ENCODE results near the gene ZNF516.
"Not testable (repeated sequence)": the region's sequence is repeated elsewhere in the genome, so short reads cannot be mapped to it uniquely, and the experiment has no call there.

Gene ZNF516

GRCh38 chr18:76495006-76495370, at the start of gene ZNF516:
Gene ZNF516 (minus strand): TSS chr18:76495242. CDS start chr18:76443054, 52,188 bp downstream.
- DNase-seq (ENCODE audit: low read depth in 2 of 2): no peak

- DNase-seq (ENCODE audit: low read depth in 2 of 2): no peak
Observed at GRCh38 chr18:76538846-76539245, 43.8 kb upstream of the ZNF516 start.

GRCh38 chr18:76537621-76538020, 42.6 kb upstream of the ZNF516 start:
- DNase-seq (ENCODE audit: low read depth in 2 of 2): no peak

- DNase-seq (ENCODE audit: low read depth in 2 of 2): not testable (repeated sequence)
Observed at GRCh38 chr18:76536593-76536992, 41.6 kb upstream of the ZNF516 start.

- DNase-seq (ENCODE audit: low read depth in 2 of 2): no peak
Observed at GRCh38 chr18:76532875-76533274, 37.8 kb upstream of the ZNF516 start.

- DNase-seq (ENCODE audit: low read depth in 2 of 2): no peak
Observed at GRCh38 chr18:76530846-76531245, 35.8 kb upstream of the ZNF516 start.

- DNase-seq (ENCODE audit: low read depth in 2 of 2): no peak
Observed at GRCh38 chr18:76530391-76530790, 35.3 kb upstream of the ZNF516 start.

GRCh38 chr18:76529433-76529811, 34.4 kb upstream of the ZNF516 start:
- no peak for DNase-seq (ENCODE audit: low read depth in 2 of 2)

- no peak for DNase-seq (ENCODE audit: low read depth in 2 of 2)
Observed at GRCh38 chr18:76528477-76529432, 33.7 kb upstream of the ZNF516 start.

GRCh38 chr18:76525911-76526310, 30.9 kb upstream of the ZNF516 start:
- no peak for DNase-seq (ENCODE audit: low read depth in 2 of 2)

GRCh38 chr18:76524900-76525698, 30.1 kb upstream of the ZNF516 start:
- no peak for DNase-seq (ENCODE audit: low read depth in 2 of 2)

- no peak for DNase-seq (ENCODE audit: low read depth in 2 of 2)
Observed at GRCh38 chr18:76524477-76524876, 29.4 kb upstream of the ZNF516 start.

- DNase-seq (ENCODE audit: low read depth in 2 of 2): no peak
Observed at GRCh38 chr18:76522551-76522950, 27.5 kb upstream of the ZNF516 start.

- DNase-seq (ENCODE audit: low read depth in 2 of 2): no peak
Observed at GRCh38 chr18:76522122-76522503, 27.1 kb upstream of the ZNF516 start.

- DNase-seq (ENCODE audit: low read depth in 2 of 2): no peak
Observed at GRCh38 chr18:76521417-76522121, 26.5 kb upstream of the ZNF516 start.

- no peak for DNase-seq (ENCODE audit: low read depth in 2 of 2)
Observed at GRCh38 chr18:76518860-76519538, 24.0 kb upstream of the ZNF516 start.

GRCh38 chr18:76518123-76518859, 23.2 kb upstream of the ZNF516 start:
- no peak for DNase-seq (ENCODE audit: low read depth in 2 of 2)

- no peak for DNase-seq (ENCODE audit: low read depth in 2 of 2)
Observed at GRCh38 chr18:76515576-76515975, 20.5 kb upstream of the ZNF516 start.

GRCh38 chr18:76514573-76514972, 19.5 kb upstream of the ZNF516 start:
- DNase-seq (ENCODE audit: low read depth in 2 of 2): no peak

- DNase-seq (ENCODE audit: low read depth in 2 of 2): no peak
Observed at GRCh38 chr18:76507830-76508385, 12.9 kb upstream of the ZNF516 start.
